T-cell (primary cell): ENCODE data around the gene SLC39A11. TPM values are rescaled to one million over a fixed set of nuclear protein-coding genes. Genes with fewer than 3 reads are reported as not detected.
"Not testable (repeated sequence)": the region's sequence is repeated elsewhere in the genome, so short reads cannot be mapped to it uniquely, and the experiment has no call there.

Source experiments
- ATAC-seq, 4 experiments: fragments of 200-7000 bp in 3 of 4; fragments of 150-1000 bp in 1 of 4; cut with Tn5 transposase; replicated peaks in 1 of 4; 1 replicate in 3 of 4; 2 replicates in 1 of 4; pipeline ENCODE4 v1.10.0; 2021; ENCODE audit warnings: moderate library complexity in 3 of 4, mild to moderate bottlenecking in 2 of 4, moderate number of reproducible peaks in 1 of 4
- CTCF ChIA-PET, 2 donors: fragments of 300-600 bp; sonication (Branson Sonifier 250); formaldehyde crosslinking; loops; one replicate each; lab custom pipeline; 2022; ENCODE audit warnings: antibody characterized with exemption in 2 of 2; lab: Charles Lee
- POLR2A ChIA-PET, 2 donors: fragments of 300-600 bp; sonication (Branson Sonifier 250); formaldehyde crosslinking; loops; one replicate each; lab custom pipeline; 2022; ENCODE audit warnings: antibody characterized with exemption in 2 of 2; lab: Charles Lee
- DNase-seq, 35 experiments: peaks; one replicate each; pipeline versions ENCODE4 v3.0.0 to v3.0.0-alpha.2; 2013 to 2023
- H3K27ac ChIP-seq: one replicate; pipeline ENCODE4 v1.5.1; 2013; ENCODE audit warnings: low read length
- H3K27me3 ChIP-seq, 2 experiments: replicated peaks in 1 of 2; 1 replicate in 1 of 2; 2 replicates in 1 of 2; pipeline versions ENCODE4 v1.6.1 to v1.7.0; 2013; ENCODE audit warnings: low read length in 1 of 2, mixed read lengths in 1 of 2; ENCODE audit not compliant: control insufficient read depth in 2 of 2, insufficient read depth in 2 of 2; ENCODE audit errors: extremely low read depth in 1 of 2
- H3K36me3 ChIP-seq, 2 donors: 1 replicate in 1 of 2; 2 replicates in 1 of 2; pipeline versions ENCODE4 v1.6.1 to v1.7.0; 2013; ENCODE audit warnings: low read length in 1 of 2; ENCODE audit not compliant: control insufficient read depth in 2 of 2, insufficient read depth in 1 of 2; ENCODE audit errors: extremely low read depth in 1 of 2
- H3K4me1 ChIP-seq, 2 experiments: 1 replicate in 1 of 2; 2 replicates in 1 of 2; pipeline versions ENCODE4 v1.6.1 to v1.7.0; 2013; ENCODE audit warnings: low read length in 2 of 2, mixed read lengths in 1 of 2; ENCODE audit not compliant: insufficient read depth in 2 of 2, control insufficient read depth in 1 of 2; ENCODE audit errors: extremely low read depth in 1 of 2
- H3K4me3 ChIP-seq, 2 donors: 1 replicate in 1 of 2; 2 replicates in 1 of 2; pipeline versions ENCODE4 v1.5.1 to v1.7.0; 2013; ENCODE audit warnings: mild to moderate bottlenecking in 2 of 2, low read length in 1 of 2, moderate library complexity in 1 of 2; ENCODE audit not compliant: control insufficient read depth in 1 of 2; ENCODE audit errors: extremely low read depth in 1 of 2
- H3K9me3 ChIP-seq: 2 replicates; pipeline ENCODE4 v1.7.0; 2013
- H3K27ac Mint-ChIP-seq, 2 donors: one replicate each; pipeline ENCODE4 v1.8.0; 2020 to 2021; ENCODE audit warnings: mild to moderate bottlenecking in 2 of 2, mixed read lengths in 2 of 2
- H3K27me3 Mint-ChIP-seq, 2 donors: one replicate each; pipeline ENCODE4 v1.8.0; 2021 to 2022; ENCODE audit warnings: mixed read lengths in 2 of 2
- H3K36me3 Mint-ChIP-seq: one replicate; pipeline ENCODE4 v1.8.0; 2021; ENCODE audit warnings: mixed read lengths
- H3K4me1 Mint-ChIP-seq, 3 donors: one replicate each; pipeline ENCODE4 v1.8.0; 2020 to 2022; ENCODE audit warnings: mixed read lengths in 3 of 3, mild to moderate bottlenecking in 1 of 3
- H3K4me3 Mint-ChIP-seq, 3 donors: one replicate each; pipeline ENCODE4 v1.8.0; 2020 to 2022; ENCODE audit warnings: mild to moderate bottlenecking in 3 of 3, mixed read lengths in 3 of 3, moderate library complexity in 3 of 3
- H3K9me3 Mint-ChIP-seq, 3 donors: one replicate each; pipeline ENCODE4 v1.8.0; 2020 to 2022; ENCODE audit warnings: mixed read lengths in 3 of 3
- WGBS: methylation state at CpG from one replicate; pipeline ENCODE4 v1.1.5; 2013; ENCODE audit warnings: missing lambda C conversion rate; ENCODE audit not compliant: insufficient coverage; 5-methylcytosine and 5-hydroxymethylcytosine counted together
- total RNA-seq, 35 experiments: library from RNA in 6 of 35; stranded (reverse) in 6 of 35; fragments of 120-200 nt in 1 of 35; gene quantifications; one replicate each; pipeline versions ENCODE4 v1.2.1 to v1.2.4 and lab custom pipeline; 2013 to 2026

SLC39A11 gene
- total RNA-seq, 5 donors from 2014 or later (not counting 1 experiment from before 2014, with no cell fraction given) = 18.6 to 27.1 (median 23.4) TPM

DNA sequence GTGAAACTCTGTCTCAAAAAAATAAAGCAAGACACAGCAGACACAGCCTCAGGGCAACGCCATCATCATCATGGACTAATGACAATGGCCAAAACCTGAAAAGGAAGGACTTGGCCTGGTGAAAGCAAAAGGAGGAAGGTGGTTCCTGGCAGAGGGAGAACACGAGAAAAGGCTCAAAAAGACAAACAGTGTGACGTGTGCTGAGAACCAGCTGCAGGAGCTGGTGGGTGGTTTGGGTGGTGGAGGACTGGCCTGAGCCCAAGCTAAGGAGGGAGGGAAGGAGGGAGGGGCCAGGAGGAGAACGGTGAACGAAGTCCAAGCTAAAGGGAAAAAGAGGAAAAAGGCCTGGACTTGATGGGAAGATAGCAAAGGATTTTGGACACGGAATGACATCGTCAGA lies 85.1 kb downstream of the SLC39A11 start:
- no peaks in the 10 kb centered on the region for H3K27me3 Mint-ChIP-seq
- Histone ChIP-seq H3K27ac (no peak overlapping the region), H3K36me3 (no peaks in the 10 kb centered on the region), H3K4me3 (no peak overlapping the region), H3K4me1 (peaks cover 7 to 10% of the 10 kb centered on the region in 2 experiments), H3K9me3 (no peaks in the 10 kb centered on the region), H3K27me3 (no peaks in the 10 kb centered on the region)
- 84% methylated on average over 7 of the region's 7 CpGs for WGBS
- H3K9me3 Mint-ChIP-seq = no peaks in the 10 kb centered on the region
- H3K27ac Mint-ChIP-seq = no peak overlapping the region
- DNase-seq = no peak
- no peak for ATAC-seq
- H3K36me3 Mint-ChIP-seq = peaks cover 17% of the 10 kb centered on the region
- H3K4me3 Mint-ChIP-seq = no peak overlapping the region
- ChIA-PET POLR2A (no interaction called here), CTCF (no interaction called here)
- peaks cover 9 to 15% (median 14%) of the 10 kb centered on the region in 3 donors for H3K4me1 Mint-ChIP-seq

DNA sequence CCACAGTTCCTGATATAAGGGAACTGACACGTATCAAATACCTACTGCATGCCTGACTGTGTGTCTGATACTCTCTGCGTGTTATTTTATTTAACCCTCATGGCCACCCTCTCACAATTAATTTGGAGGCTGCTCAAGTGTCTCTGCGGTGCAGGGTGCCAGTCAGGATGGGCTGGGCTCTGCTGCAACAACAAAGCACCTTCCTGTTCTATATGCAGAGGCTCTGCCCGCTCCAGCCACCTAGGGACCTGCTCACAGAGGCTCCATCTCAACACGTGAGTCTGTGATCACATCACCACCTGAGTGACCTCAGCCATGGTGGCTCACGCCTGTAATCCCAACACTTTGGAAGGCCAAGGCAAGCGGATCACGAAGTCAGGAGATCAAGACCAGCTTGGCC lies 87.1 kb downstream of the SLC39A11 start:
- Mint-ChIP-seq H3K36me3 (peaks cover 17% of the 10 kb centered on the region), H3K4me3 (no peak overlapping the region), H3K27ac (no peak overlapping the region), H3K27me3 (no peaks in the 10 kb centered on the region), H3K4me1 (peaks cover 0 to 3% (median 2%) of the 10 kb centered on the region in 3 donors), H3K9me3 (no peaks in the 10 kb centered on the region)
- ATAC-seq = no peak
- no peaks in the 10 kb centered on the region for H3K36me3 ChIP-seq
- ChIA-PET POLR2A (no interaction called here), CTCF (no interaction called here)
- DNase-seq = no peak
- no peak overlapping the region for H3K27ac ChIP-seq
- 83% methylated on average over 5 of the region's 8 CpGs for WGBS
- no peaks in the 10 kb centered on the region for H3K4me1 ChIP-seq
- H3K4me3 ChIP-seq = no peak overlapping the region
- no peaks in the 10 kb centered on the region for H3K27me3 ChIP-seq
- no peaks in the 10 kb centered on the region for H3K9me3 ChIP-seq

DNA sequence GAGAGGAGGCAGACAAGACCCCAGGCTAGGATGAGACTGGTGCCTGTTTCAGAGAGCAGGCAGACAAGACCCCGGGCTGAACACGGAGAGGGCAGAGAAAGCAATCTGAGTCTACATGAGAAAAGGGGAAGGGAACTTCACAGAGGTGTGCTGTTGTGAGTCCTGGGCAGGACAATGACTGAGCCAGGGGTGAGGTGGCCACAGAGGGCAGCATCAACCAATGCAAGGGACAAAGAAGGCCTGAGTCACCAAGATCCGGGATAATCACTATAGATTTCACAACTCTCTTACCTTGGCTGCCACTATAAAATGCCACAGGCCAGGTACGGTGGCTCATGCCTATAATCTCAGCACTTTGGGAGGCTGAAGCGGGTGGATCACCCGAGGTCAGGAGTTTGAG lies 89.0 kb downstream of the SLC39A11 start:
- Histone ChIP-seq H3K4me1 (no peaks in the 10 kb centered on the region), H3K27me3 (no peaks in the 10 kb centered on the region), H3K4me3 (no peak overlapping the region), H3K9me3 (no peaks in the 10 kb centered on the region), H3K27ac (no peak overlapping the region), H3K36me3 (no peaks in the 10 kb centered on the region)
- WGBS = 100% methylated on average over 1 of the region's 6 CpGs
- ATAC-seq (no peak), DNase-seq (no peak)
- no peak overlapping the region for H3K4me3 Mint-ChIP-seq
- H3K36me3 Mint-ChIP-seq = peaks cover 17% of the 10 kb centered on the region
- H3K9me3 Mint-ChIP-seq = no peaks in the 10 kb centered on the region
- no peaks in the 10 kb centered on the region for H3K27me3 Mint-ChIP-seq
- no peak overlapping the region for H3K27ac Mint-ChIP-seq
- ChIA-PET CTCF (no interaction called here), POLR2A (no interaction called here)
- H3K4me1 Mint-ChIP-seq = no peaks in the 10 kb centered on the region

DNA sequence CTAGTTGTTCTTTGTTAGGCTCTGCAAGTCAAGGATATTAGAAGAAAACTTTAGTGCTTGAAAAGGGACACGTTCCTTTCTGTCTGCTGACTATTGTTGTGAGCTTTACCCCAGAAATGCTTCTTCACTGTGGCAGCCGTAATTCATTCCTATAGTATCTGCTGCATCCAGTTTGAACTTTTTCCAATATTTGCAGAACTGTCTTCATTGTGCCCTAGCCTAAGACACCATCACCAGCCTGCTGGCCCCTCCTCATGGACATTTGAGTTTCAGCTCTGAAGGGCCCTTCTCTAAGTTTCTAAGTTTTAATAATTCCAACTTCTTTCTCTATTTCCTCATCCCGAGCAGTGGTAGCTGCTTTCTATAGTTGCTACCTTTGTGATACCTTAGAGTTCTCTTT lies 91.7 kb downstream of the SLC39A11 start:
- ChIA-PET CTCF (no interaction called here), POLR2A (no interaction called here)
- Histone ChIP-seq H3K36me3 (no peaks in the 10 kb centered on the region), H3K27me3 (no peaks in the 10 kb centered on the region), H3K4me3 (no peak overlapping the region), H3K27ac (no peak overlapping the region), H3K9me3 (no peaks in the 10 kb centered on the region), H3K4me1 (no peaks in the 10 kb centered on the region)
- Mint-ChIP-seq H3K9me3 (peaks cover 0 to 8% (median 7%) of the 10 kb centered on the region in 3 donors), H3K27me3 (no peaks in the 10 kb centered on the region), H3K4me1 (peaks cover 0 to 5% (median 0%) of the 10 kb centered on the region in 3 donors), H3K36me3 (peaks cover 31% of the 10 kb centered on the region), H3K4me3 (no peak overlapping the region), H3K27ac (no peak overlapping the region)
- DNase-seq = no peak
- ATAC-seq = no peak
- 90% methylated on average over 2 of the region's 3 CpGs for WGBS

DNA sequence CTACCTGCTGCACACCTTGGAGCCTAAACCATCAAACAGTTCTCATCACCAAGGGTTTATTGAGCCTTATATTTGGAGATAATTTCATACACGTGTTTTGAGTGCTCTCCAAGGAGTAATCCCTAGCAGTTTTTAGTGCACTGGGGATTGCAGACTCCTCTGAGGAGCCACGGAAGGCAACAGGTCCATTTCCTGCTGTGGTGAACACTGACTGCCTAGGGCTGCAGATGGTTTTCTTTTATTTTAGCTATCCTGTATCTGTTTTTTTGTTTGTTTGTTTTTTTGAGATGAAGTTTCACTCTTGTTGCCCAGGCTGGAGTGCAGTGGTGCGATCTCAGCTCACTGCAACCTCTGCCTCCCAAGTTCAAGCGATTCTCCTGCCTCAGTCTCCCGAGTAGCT lies 93.0 kb downstream of the SLC39A11 start:
- H3K36me3 ChIP-seq, H3K4me3 ChIP-seq, H3K27me3 Mint-ChIP-seq, H3K27me3 ChIP-seq, CTCF ChIA-PET, H3K4me3 Mint-ChIP-seq, DNase-seq, H3K27ac ChIP-seq, H3K4me1 ChIP-seq, H3K9me3 ChIP-seq, POLR2A ChIA-PET, H3K27ac Mint-ChIP-seq, ATAC-seq, H3K4me1 Mint-ChIP-seq: not testable (repeated sequence)
- 42% methylated on average over 2 of the region's 5 CpGs for WGBS
- Mint-ChIP-seq H3K36me3 (peaks cover 29% of the 10 kb centered on the region), H3K9me3 (peaks cover 0 to 11% (median 7%) of the 10 kb centered on the region in 3 donors)

DNA sequence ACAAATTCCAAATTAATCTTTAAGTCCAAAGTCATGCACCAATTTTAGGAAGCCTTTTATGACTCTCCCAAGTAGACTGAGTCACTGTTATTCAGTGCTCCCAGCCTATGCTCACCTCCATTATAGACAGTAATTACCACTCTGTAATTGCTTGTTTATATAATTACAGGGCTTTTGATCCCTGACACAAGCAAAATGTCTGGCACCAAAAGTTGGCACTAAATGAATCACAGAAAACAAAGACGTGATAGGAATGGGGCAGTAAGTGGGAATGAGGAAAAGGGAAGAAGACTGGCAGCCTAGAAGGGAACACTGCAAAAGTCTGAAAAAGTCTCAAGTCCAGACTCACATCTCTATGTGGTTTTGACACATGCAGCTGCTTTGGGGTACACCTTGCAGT lies 94.1 kb downstream of the SLC39A11 start:
- Mint-ChIP-seq H3K4me1 (peaks cover 0 to 10% (median 6%) of the 10 kb centered on the region in 3 donors), H3K36me3 (peaks cover 27% of the 10 kb centered on the region), H3K27ac (no peak overlapping the region), H3K9me3 (peaks cover 0 to 11% (median 7%) of the 10 kb centered on the region in 3 donors), H3K4me3 (no peak overlapping the region), H3K27me3 (no peaks in the 10 kb centered on the region)
- DNase-seq (no peak), ATAC-seq (no peak)
- Histone ChIP-seq H3K27ac (no peak overlapping the region), H3K4me3 (no peak overlapping the region), H3K27me3 (no peaks in the 10 kb centered on the region), H3K9me3 (no peaks in the 10 kb centered on the region), H3K4me1 (no peaks in the 10 kb centered on the region), H3K36me3 (no peaks in the 10 kb centered on the region)
- ChIA-PET CTCF (no interaction called here), POLR2A (no interaction called here)
- 75% methylated on average over 1 of the region's 1 CpG for WGBS

DNA sequence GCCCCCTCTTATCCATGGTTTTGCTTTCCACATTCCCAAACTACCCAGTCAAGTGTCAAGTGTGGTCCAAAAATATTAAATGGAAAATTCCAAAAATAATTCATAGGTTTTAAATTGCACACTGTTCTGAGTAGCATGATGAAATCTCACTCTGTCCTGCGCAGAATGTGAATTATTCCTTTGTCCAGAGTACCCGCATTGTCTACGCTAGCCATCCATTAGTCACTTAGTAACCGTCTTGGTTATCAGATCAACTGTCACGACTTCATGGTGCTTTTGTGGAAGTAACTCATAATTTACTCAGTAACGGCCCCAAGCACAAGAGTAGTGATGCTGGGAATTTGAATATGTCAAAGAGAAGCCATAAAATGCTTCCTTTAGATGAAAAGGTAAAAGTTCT lies 94.9 kb downstream of the SLC39A11 start:
- ChIA-PET POLR2A (no interaction called here), CTCF (interaction anchor here in 1 of 2 donors (0.7 kb wide), 1 partner anchor 773 kb away, joined by 3 read pairs; no protein-coding TSS in a partner anchor)
- H3K9me3 Mint-ChIP-seq = peaks cover 0 to 11% (median 7%) of the 10 kb centered on the region in 3 donors
- H3K27me3 ChIP-seq = no peaks in the 10 kb centered on the region
- ATAC-seq = no peak
- no peaks in the 10 kb centered on the region for H3K36me3 ChIP-seq
- no peak overlapping the region for H3K4me3 Mint-ChIP-seq
- peaks cover 0 to 11% (median 10%) of the 10 kb centered on the region in 3 donors for H3K4me1 Mint-ChIP-seq
- 84% methylated on average over 5 of the region's 6 CpGs for WGBS
- DNase-seq = no peak
- no peaks in the 10 kb centered on the region for H3K4me1 ChIP-seq
- H3K27me3 Mint-ChIP-seq = no peaks in the 10 kb centered on the region
- H3K36me3 Mint-ChIP-seq = peaks cover 24% of the 10 kb centered on the region
- H3K27ac Mint-ChIP-seq = no peak overlapping the region
- no peaks in the 10 kb centered on the region for H3K9me3 ChIP-seq
- no peak overlapping the region for H3K27ac ChIP-seq
- no peak overlapping the region for H3K4me3 ChIP-seq
